OCI-LY7 (cell line): ENCODE measurements around the gene PDZD7. TPM values are rescaled to one million over a fixed set of nuclear protein-coding genes. Genes with fewer than 3 reads are reported as not detected.

Source experiments
- BruUV-seq: library from RNA; stranded (reverse); fragments of 400-500 nt; replicated peaks from 2 replicates; lab custom pipeline; 2021; lab: Mats Ljungman, UMichigan
- CTCF ChIA-PET: fragments of 300-600 bp; sonication (Branson Sonifier 250); formaldehyde crosslinking; loops from one replicate; lab custom pipeline; 2022; ENCODE audit warnings: antibody characterized with exemption; ENCODE audit not compliant: unreplicated experiment; lab: Charles Lee
- POLR2A ChIA-PET: fragments of 300-600 bp; sonication (Branson Sonifier 250); formaldehyde crosslinking; loops from one replicate; lab custom pipeline; 2022; ENCODE audit warnings: antibody characterized with exemption; lab: Charles Lee
- DNase-seq: peaks from one replicate; pipeline ENCODE4 v3.0.0-alpha.2; 2015; ENCODE audit warnings: low spot score
- H2AFZ ChIP-seq: fragments of 200-600 bp; sonication (generic), shearing (Covaris generic); 2 replicates; pipeline ENCODE4 v1.6.1; 2014; ENCODE audit warnings: mild to moderate bottlenecking, antibody characterized with exemption, low read length, moderate library complexity
- H3K27ac ChIP-seq: fragments of 200-600 bp; sonication (generic); 2 replicates; pipeline ENCODE4 v1.5.1; 2014; ENCODE audit warnings: mixed run types, low read depth, mild to moderate bottlenecking, moderate library complexity, low read length, inconsistent platforms; ENCODE audit not compliant: poor library complexity, severe bottlenecking
- H3K36me3 ChIP-seq: fragments of 200-600 bp; sonication (generic); 2 replicates; pipeline ENCODE4 v1.6.1; 2014; ENCODE audit warnings: mild to moderate bottlenecking, antibody characterized with exemption, low read length, moderate library complexity, mixed read lengths; ENCODE audit not compliant: insufficient read depth
- H3K4me1 ChIP-seq: fragments of 200-600 bp; sonication (generic); 2 replicates; pipeline ENCODE4 v1.5.1; 2014; ENCODE audit warnings: mild to moderate bottlenecking, low read length; ENCODE audit not compliant: insufficient read depth, poor library complexity, severe bottlenecking
- H3K4me2 ChIP-seq: fragments of 200-600 bp; sonication (generic); 2 replicates; pipeline ENCODE4 v1.6.1; 2014; ENCODE audit warnings: mild to moderate bottlenecking, low read length
- H3K4me3 ChIP-seq: fragments of 200-600 bp; sonication (generic); 2 replicates; pipeline ENCODE4 v1.5.1; 2014; ENCODE audit warnings: mild to moderate bottlenecking, low read depth, low read length; ENCODE audit not compliant: poor library complexity, severe bottlenecking
- H3K79me2 ChIP-seq: fragments of 200-600 bp; sonication (generic); 2 replicates; pipeline ENCODE4 v1.6.1; 2016; ENCODE audit warnings: low read depth, mild to moderate bottlenecking, low read length, moderate library complexity, mixed read lengths; ENCODE audit not compliant: insufficient read depth
- H3K9me2 ChIP-seq: fragments of 200-600 bp; sonication (generic); 2 replicates; pipeline ENCODE4 v1.6.1; 2016; ENCODE audit warnings: mild to moderate bottlenecking, low read length, mixed read lengths; ENCODE audit not compliant: insufficient read depth
- H3K9me3 ChIP-seq: fragments of 200-600 bp; sonication (generic); 2 replicates; pipeline ENCODE4 v1.6.1; 2014; ENCODE audit warnings: mild to moderate bottlenecking, mixed run types, low read length, mixed read lengths
- H4K20me1 ChIP-seq: fragments of 200-600 bp; sonication (generic); 2 replicates; pipeline ENCODE4 v1.6.1; 2014; ENCODE audit warnings: mild to moderate bottlenecking, antibody characterized with exemption, low read length, moderate library complexity, mixed read lengths; ENCODE audit not compliant: insufficient read depth
- CTCF ChIP-seq: fragments of 200-600 bp; sonication (generic); conservative IDR thresholded peaks from 2 replicates; pipeline ENCODE4 v1.5.1; 2014; ENCODE audit warnings: mild to moderate bottlenecking, antibody characterized with exemption, low read length, moderate library complexity, mixed read lengths
- EZH2phosphoT487 ChIP-seq: fragments of 200-600 bp; sonication (generic); IDR thresholded peaks from 2 replicates; pipeline ENCODE4 v1.6.1; 2018; ENCODE audit warnings: low read depth, borderline replicate concordance, mild to moderate bottlenecking, mixed run types, antibody characterized with exemption, low read length, moderate library complexity, mixed read lengths
- intact Hi-C: fragments of 100-400 bp; cut with micrococcal nuclease; formaldehyde crosslinking; loops from one replicate; pipeline ENCODE4 v1.10.0; 2022; ENCODE audit not compliant: unreplicated experiment
- total RNA-seq, 2 experiments: library from RNA; depleted of rRNA in 1 of 2; stranded (reverse); fragments of >200 nt in 1 of 2; shearing (Covaris generic) in 1 of 2; gene quantifications; 2 replicates each; pipeline ENCODE4 v1.2.3, GENCODE V29; 2014 to 2022

The PDZD7 gene
- total RNA-seq, 2 experiments from 2014 or later = 1.6 to 2.1 TPM

GRCh38 chr10:101007915-101008822 lies 22.8 kb downstream of the PDZD7 start:
- Histone ChIP-seq H3K4me3 (no peak overlapping the region), H4K20me1 (no peaks in the 10 kb centered on the region), H3K4me1 (no peaks in the 10 kb centered on the region), H2AFZ (no peak overlapping the region), H3K79me2 (no peaks in the 10 kb centered on the region), H3K27ac (no peak overlapping the region), H3K36me3 (no peaks in the 10 kb centered on the region), H3K9me3 (no peaks in the 10 kb centered on the region), H3K4me2 (no peak overlapping the region), H3K9me2 (no peaks in the 10 kb centered on the region)
- DNase-seq = no peak
- CTCF ChIA-PET = no interaction called here
- POLR2A ChIA-PET = no interaction called here
- intact Hi-C loops = no loop called here
- no TSS peak for BruUV-seq
- no peak for TF ChIP-seq EZH2phosphoT487
- TF ChIP-seq CTCF = no peak

GRCh38 chr10:101007099-101007711 lies 23.7 kb downstream of the PDZD7 start:
- intact Hi-C loops = no loop called here
- Histone ChIP-seq H3K4me1 (no peaks in the 10 kb centered on the region), H3K4me2 (no peak overlapping the region), H4K20me1 (no peaks in the 10 kb centered on the region), H3K9me3 (no peaks in the 10 kb centered on the region), H3K79me2 (no peaks in the 10 kb centered on the region), H3K36me3 (no peaks in the 10 kb centered on the region), H2AFZ (no peak overlapping the region), H3K9me2 (no peaks in the 10 kb centered on the region), H3K4me3 (no peak overlapping the region), H3K27ac (no peak overlapping the region)
- CTCF ChIA-PET = no interaction called here
- no peak for TF ChIP-seq EZH2phosphoT487
- no peak for TF ChIP-seq CTCF
- no peak for DNase-seq
- no TSS peak for BruUV-seq
- POLR2A ChIA-PET = no interaction called here

- intact Hi-C loops = no loop called here
- DNase-seq = no peak
- POLR2A ChIA-PET = no interaction called here
- CTCF ChIA-PET = no interaction called here
- Histone ChIP-seq H3K27ac (no peak overlapping the region), H3K4me3 (no peak overlapping the region), H3K4me1 (no peaks in the 10 kb centered on the region), H2AFZ (no peak overlapping the region), H3K4me2 (no peak overlapping the region), H3K36me3 (no peaks in the 10 kb centered on the region), H4K20me1 (no peaks in the 10 kb centered on the region), H3K9me2 (no peaks in the 10 kb centered on the region), H3K9me3 (no peaks in the 10 kb centered on the region), H3K79me2 (no peaks in the 10 kb centered on the region)
- TF ChIP-seq EZH2phosphoT487 = no peak
- TF ChIP-seq CTCF = no peak
- no TSS peak for BruUV-seq
These were observed 24.3 kb downstream of the PDZD7 start for GRCh38 chr10:101006593-101007098.
